Lower lobe of right lung (tissue), 2 donors: ENCODE results near the gene TOR4A. TPM values are rescaled to one million over a fixed set of nuclear protein-coding genes. Genes with fewer than 3 reads are reported as not detected.
"Not testable (repeated sequence)": the region's sequence is repeated elsewhere in the genome, so short reads cannot be mapped to it uniquely, and the experiment has no call there.

ENCODE experiments used
- ATAC-seq, 2 donors: fragments of 200-7000 bp; cut with Tn5 transposase; one replicate each; pipeline ENCODE4 v1.9.1; 2020 to 2022; ENCODE audit warnings: mild to moderate bottlenecking in 2 of 2, moderate library complexity in 2 of 2
- DNase-seq: peaks from one replicate; pipeline ENCODE4 v3.0.0-alpha.2; 2020
- H3K27ac ChIP-seq: fragments of 200-600 bp; one replicate; pipeline ENCODE4 v1.8.0; 2022
- H3K27me3 ChIP-seq: fragments of 200-600 bp; one replicate; pipeline ENCODE4 v1.8.0; 2022; ENCODE audit warnings: low read depth
- H3K36me3 ChIP-seq: fragments of 200-600 bp; one replicate; pipeline ENCODE4 v1.8.0; 2022; ENCODE audit warnings: mild to moderate bottlenecking
- H3K4me1 ChIP-seq: fragments of 200-600 bp; one replicate; pipeline ENCODE4 v1.8.0; 2022
- H3K4me3 ChIP-seq: fragments of 200-600 bp; one replicate; pipeline ENCODE4 v1.8.0; 2022; ENCODE audit warnings: mild to moderate bottlenecking
- H3K9me3 ChIP-seq: fragments of 200-600 bp; one replicate; pipeline ENCODE4 v1.8.0; 2022
- CTCF ChIP-seq: fragments of 200-600 bp; IDR thresholded peaks from one replicate; pipeline ENCODE4 v1.8.0; 2022; ENCODE audit warnings: antibody characterized with exemption, mild to moderate bottlenecking
- intact Hi-C: fragments of 100-400 bp; cut with DNase I; formaldehyde crosslinking; loops from one replicate; pipeline ENCODE4 v1.11.0; 2022
- total RNA-seq: library from RNA; stranded (reverse); fragmentation: NEBNext Ultra II Directional; extraction: Animal tissue kit (Norgen Biotek cat#: 25700); gene quantifications from one replicate; pipeline ENCODE4 v1.2.1, GENCODE V29; 2021
- donor health status: DM: no; HTN: yes; CAD: no; lungs with severe emphysema.

The TOR4A gene
- total RNA-seq, 1 donor from 2014 or later: 27.2 TPM

- peak; percentile 57 for TF ChIP-seq CTCF
- H3K4me3 ChIP-seq, H3K4me1 ChIP-seq, ATAC-seq, H3K27me3 ChIP-seq, H3K9me3 ChIP-seq, intact Hi-C loops, H3K27ac ChIP-seq, DNase-seq: not testable (repeated sequence)
- H3K36me3 ChIP-seq: peaks cover 61% of the 10 kb centered on the region
These were observed 15.2 kb upstream of the TOR4A start for GRCh38 chr9:137262173-137262908.

GRCh38 chr9:137262909-137263285 lies 14.6 kb upstream of the TOR4A start:
- ATAC-seq (no peak), DNase-seq (peak; percentile 45)
- Histone ChIP-seq H3K4me1 (peaks cover 5% of the 10 kb centered on the region), H3K4me3 (no peak overlapping the region), H3K9me3 (no peaks in the 10 kb centered on the region), H3K27me3 (no peaks in the 10 kb centered on the region), H3K27ac (no peak overlapping the region), H3K36me3 (peaks cover 65% of the 10 kb centered on the region)
- intact Hi-C loops: no loop called here
- no peak for TF ChIP-seq CTCF

GRCh38 chr9:137263506-137263905 lies 14.0 kb upstream of the TOR4A start:
- ATAC-seq (no peak), DNase-seq (no peak)
- intact Hi-C loops: no loop called here
- Histone ChIP-seq H3K27ac (no peak overlapping the region), H3K4me1 (peaks cover 11% of the 10 kb centered on the region), H3K9me3 (no peaks in the 10 kb centered on the region), H3K27me3 (no peaks in the 10 kb centered on the region), H3K4me3 (no peak overlapping the region), H3K36me3 (peaks cover 60% of the 10 kb centered on the region)
- TF ChIP-seq CTCF: no peak

GRCh38 chr9:137264067-137264466 lies 13.5 kb upstream of the TOR4A start:
- Histone ChIP-seq H3K36me3 (peaks cover 55% of the 10 kb centered on the region), H3K4me1 (peaks cover 17% of the 10 kb centered on the region), H3K27me3 (no peaks in the 10 kb centered on the region), H3K9me3 (no peaks in the 10 kb centered on the region), H3K4me3 (no peak overlapping the region), H3K27ac (no peak overlapping the region)
- DNase-seq (no peak), ATAC-seq (no peak)
- intact Hi-C loops: no loop called here
- TF ChIP-seq CTCF: no peak

GRCh38 chr9:137265496-137266161 lies 11.9 kb upstream of the TOR4A start:
- no peak for ATAC-seq
- no peak for DNase-seq
- no peaks in the 10 kb centered on the region for H3K27me3 ChIP-seq
- H3K4me1 ChIP-seq: peaks cover 32% of the 10 kb centered on the region
- no peak overlapping the region for H3K4me3 ChIP-seq
- peaks cover 57% of the 10 kb centered on the region for H3K36me3 ChIP-seq
- no peaks in the 10 kb centered on the region for H3K9me3 ChIP-seq
- no peak overlapping the region for H3K27ac ChIP-seq
- no peak for TF ChIP-seq CTCF
- intact Hi-C loops: no loop called here
